HEK293 (cell line): ENCODE results near the gene CSF2RB.

Source experiments
- CTCF ChIA-PET: fragments of 350-600 bp; formaldehyde crosslinking; extraction: SDS; loops from one replicate; lab custom pipeline; 2021; ENCODE audit warnings: antibody characterized with exemption; lab: Yijun Ruan, JAX
- POLR2A ChIA-PET: fragments of 300-600 bp; formaldehyde crosslinking; extraction: SDS; loops from one replicate; lab custom pipeline; 2020; ENCODE audit warnings: antibody characterized with exemption, inconsistent platforms; lab: Yijun Ruan, JAX
- H3K27ac ChIP-seq: fragments of 200-500 bp; sonication (Bioruptor generic); 2 replicates; pipeline ENCODE4 v1.5.1; 2014; ENCODE audit warnings: low read depth, low read length, control low read depth, inconsistent platforms; ENCODE audit errors: extremely low read depth
- H3K36me3 ChIP-seq, 2 experiments: fragments of 200-500 bp in 1 of 2; sonication (Bioruptor generic) in 1 of 2; 1 replicate in 1 of 2; 2 replicates in 1 of 2; pipeline ENCODE4 v1.5.1; 2014 to 2017; ENCODE audit warnings: inconsistent platforms in 2 of 2, low read length in 2 of 2; ENCODE audit not compliant: control insufficient read depth in 2 of 2, insufficient read depth in 1 of 2
- H3K4me1 ChIP-seq: fragments of 200-500 bp; sonication (Bioruptor generic); 2 replicates; pipeline ENCODE4 v1.5.1; 2014; ENCODE audit warnings: mild to moderate bottlenecking, low read length, inconsistent platforms; ENCODE audit not compliant: control insufficient read depth, insufficient read depth
- H3K4me3 ChIP-seq: 2 replicates; pipeline ENCODE4 v1.5.1; 2011; ENCODE audit warnings: low read depth, mild to moderate bottlenecking, control low read depth, low read length, moderate library complexity
- H3K9me3 ChIP-seq: fragments of 200-500 bp; sonication (Bioruptor generic); 2 replicates; pipeline ENCODE4 v1.5.1; 2014; ENCODE audit warnings: low read depth, low read length, inconsistent platforms; ENCODE audit not compliant: control insufficient read depth, insufficient read depth
- CTCF ChIP-seq: fragments of 450-650 bp; formaldehyde crosslinking; IDR thresholded peaks from 2 replicates; pipeline ENCODE4 v1.5.1; 2016; ENCODE audit warnings: missing biosample characterization, missing genetic modification characterization
- GFI1B ChIP-seq: fragments of 450-650 bp; formaldehyde crosslinking; IDR thresholded peaks from 2 replicates; pipeline ENCODE4 v1.5.1; 2016; ENCODE audit warnings: missing biosample characterization, missing genetic modification characterization
- KLF16 ChIP-seq: fragments of 450-650 bp; formaldehyde crosslinking; IDR thresholded peaks from 2 replicates; pipeline ENCODE4 v1.5.1; 2017; ENCODE audit warnings: missing biosample characterization, missing genetic modification characterization
- PRDM1 ChIP-seq: fragments of 450-650 bp; formaldehyde crosslinking; IDR thresholded peaks from 2 replicates; pipeline ENCODE4; 2016; ENCODE audit warnings: missing biosample characterization, missing genetic modification characterization
- SETDB1 ChIP-seq: IDR thresholded peaks from one replicate; pipeline ENCODE4 v1.6.1; 2017; ENCODE audit warnings: mild to moderate bottlenecking, low read length, moderate library complexity, mixed read lengths; ENCODE audit not compliant: insufficient read length
- TRIM28 ChIP-seq: IDR thresholded peaks from 2 replicates; pipeline ENCODE4 v1.6.1; 2011; ENCODE audit warnings: low read length, control low read depth, borderline replicate concordance
- ZFP3 ChIP-seq: fragments of 450-650 bp; formaldehyde crosslinking; IDR thresholded peaks from 2 replicates; pipeline ENCODE4 v1.5.1; 2016; ENCODE audit warnings: low read depth, missing biosample characterization, missing genetic modification characterization
- ZFP41 ChIP-seq: fragments of 450-650 bp; formaldehyde crosslinking; IDR thresholded peaks from 2 replicates; pipeline ENCODE4 v1.5.1; 2016; ENCODE audit warnings: missing biosample characterization, missing genetic modification characterization, borderline replicate concordance
- ZNF155 ChIP-seq: fragments of 450-650 bp; formaldehyde crosslinking; IDR thresholded peaks from 2 replicates; pipeline ENCODE4 v1.5.1; 2016; ENCODE audit warnings: missing biosample characterization, missing genetic modification characterization
- ZNF174 ChIP-seq: fragments of 450-650 bp; formaldehyde crosslinking; IDR thresholded peaks from 2 replicates; pipeline ENCODE4 v1.5.0; 2017; ENCODE audit warnings: missing biosample characterization, mild to moderate bottlenecking, missing genetic modification characterization
- ZNF19 ChIP-seq: fragments of 450-650 bp; formaldehyde crosslinking; IDR thresholded peaks from 2 replicates; pipeline ENCODE4; 2016; ENCODE audit warnings: missing biosample characterization, missing genetic modification characterization, low read depth
- ZNF202 ChIP-seq: fragments of 450-650 bp; formaldehyde crosslinking; IDR thresholded peaks from 2 replicates; pipeline ENCODE4 v1.5.1; 2016; ENCODE audit warnings: missing biosample characterization, missing genetic modification characterization, borderline replicate concordance
- ZNF350 ChIP-seq: fragments of 450-650 bp; formaldehyde crosslinking; IDR thresholded peaks from 2 replicates; pipeline ENCODE4 v1.5.0; 2017; ENCODE audit warnings: missing biosample characterization, mild to moderate bottlenecking, missing genetic modification characterization
- ZNF529 ChIP-seq: fragments of 450-650 bp; formaldehyde crosslinking; IDR thresholded peaks from 2 replicates; pipeline ENCODE4 v1.5.1; 2017; ENCODE audit warnings: missing genetic modification characterization, missing biosample characterization; ENCODE audit not compliant: insufficient replicate concordance
- ZNF561 ChIP-seq: fragments of 450-650 bp; IDR thresholded peaks from 2 replicates; pipeline ENCODE4 v1.5.1; 2018; ENCODE audit warnings: missing biosample characterization, missing genetic modification characterization, borderline replicate concordance
- ZNF645 ChIP-seq: fragments of 450-650 bp; formaldehyde crosslinking; IDR thresholded peaks from 2 replicates; pipeline ENCODE4; 2016; ENCODE audit warnings: missing biosample characterization, missing genetic modification characterization
- ZNF658 ChIP-seq: fragments of 450-650 bp; formaldehyde crosslinking; IDR thresholded peaks from 2 replicates; pipeline ENCODE4; 2016; ENCODE audit warnings: missing biosample characterization, missing genetic modification characterization
- ZNF768 ChIP-seq: fragments of 450-650 bp; formaldehyde crosslinking; IDR thresholded peaks from 2 replicates; pipeline ENCODE4 v1.5.1; 2018; ENCODE audit warnings: missing biosample characterization, mild to moderate bottlenecking, missing genetic modification characterization
- ZSCAN16 ChIP-seq: fragments of 450-650 bp; formaldehyde crosslinking; IDR thresholded peaks from 2 replicates; pipeline ENCODE4 v1.5.1; 2016; ENCODE audit warnings: missing biosample characterization, missing genetic modification characterization
- ZSCAN4 ChIP-seq: fragments of 450-650 bp; formaldehyde crosslinking; IDR thresholded peaks from 2 replicates; pipeline ENCODE4 v1.5.1; 2017; ENCODE audit warnings: missing biosample characterization, missing genetic modification characterization
- TF ChIP-seq, protein P1 (sequence below): fragments of 450-650 bp; formaldehyde crosslinking; conservative IDR thresholded peaks from 2 replicates; pipeline ENCODE4 v1.5.1; 2016; ENCODE audit warnings: low read depth, missing biosample characterization, missing genetic modification characterization
- TF ChIP-seq, protein P2 (sequence below): fragments of 450-650 bp; formaldehyde crosslinking; IDR thresholded peaks from 2 replicates; pipeline ENCODE4 v1.5.1; 2016; ENCODE audit warnings: missing biosample characterization, missing genetic modification characterization

CSF2RB gene

GRCh38 chr22:36948273-36949225 is 35.1 kb downstream of the CSF2RB start:
- Histone ChIP-seq H3K4me1 (no peaks in the 10 kb centered on the region), H3K9me3 (no peaks in the 10 kb centered on the region), H3K4me3 (no peak overlapping the region), H3K27ac (no peak overlapping the region), H3K36me3 (no peaks in the 10 kb centered on the region)
- ChIA-PET CTCF (interaction anchor here (0.6 to 0.9 kb wide), 3 partner anchors 16 to 119 kb away, joined by 3 to 4 read pairs (median 4); no protein-coding TSS in a partner anchor), POLR2A (no interaction called here)
- TF ChIP-seq ZNF529 (tag by site-specific recombination), result no peak
- TF ChIP-seq ZNF174 (tag by site-specific recombination), result no peak
- TF ChIP-seq, protein P1, sequence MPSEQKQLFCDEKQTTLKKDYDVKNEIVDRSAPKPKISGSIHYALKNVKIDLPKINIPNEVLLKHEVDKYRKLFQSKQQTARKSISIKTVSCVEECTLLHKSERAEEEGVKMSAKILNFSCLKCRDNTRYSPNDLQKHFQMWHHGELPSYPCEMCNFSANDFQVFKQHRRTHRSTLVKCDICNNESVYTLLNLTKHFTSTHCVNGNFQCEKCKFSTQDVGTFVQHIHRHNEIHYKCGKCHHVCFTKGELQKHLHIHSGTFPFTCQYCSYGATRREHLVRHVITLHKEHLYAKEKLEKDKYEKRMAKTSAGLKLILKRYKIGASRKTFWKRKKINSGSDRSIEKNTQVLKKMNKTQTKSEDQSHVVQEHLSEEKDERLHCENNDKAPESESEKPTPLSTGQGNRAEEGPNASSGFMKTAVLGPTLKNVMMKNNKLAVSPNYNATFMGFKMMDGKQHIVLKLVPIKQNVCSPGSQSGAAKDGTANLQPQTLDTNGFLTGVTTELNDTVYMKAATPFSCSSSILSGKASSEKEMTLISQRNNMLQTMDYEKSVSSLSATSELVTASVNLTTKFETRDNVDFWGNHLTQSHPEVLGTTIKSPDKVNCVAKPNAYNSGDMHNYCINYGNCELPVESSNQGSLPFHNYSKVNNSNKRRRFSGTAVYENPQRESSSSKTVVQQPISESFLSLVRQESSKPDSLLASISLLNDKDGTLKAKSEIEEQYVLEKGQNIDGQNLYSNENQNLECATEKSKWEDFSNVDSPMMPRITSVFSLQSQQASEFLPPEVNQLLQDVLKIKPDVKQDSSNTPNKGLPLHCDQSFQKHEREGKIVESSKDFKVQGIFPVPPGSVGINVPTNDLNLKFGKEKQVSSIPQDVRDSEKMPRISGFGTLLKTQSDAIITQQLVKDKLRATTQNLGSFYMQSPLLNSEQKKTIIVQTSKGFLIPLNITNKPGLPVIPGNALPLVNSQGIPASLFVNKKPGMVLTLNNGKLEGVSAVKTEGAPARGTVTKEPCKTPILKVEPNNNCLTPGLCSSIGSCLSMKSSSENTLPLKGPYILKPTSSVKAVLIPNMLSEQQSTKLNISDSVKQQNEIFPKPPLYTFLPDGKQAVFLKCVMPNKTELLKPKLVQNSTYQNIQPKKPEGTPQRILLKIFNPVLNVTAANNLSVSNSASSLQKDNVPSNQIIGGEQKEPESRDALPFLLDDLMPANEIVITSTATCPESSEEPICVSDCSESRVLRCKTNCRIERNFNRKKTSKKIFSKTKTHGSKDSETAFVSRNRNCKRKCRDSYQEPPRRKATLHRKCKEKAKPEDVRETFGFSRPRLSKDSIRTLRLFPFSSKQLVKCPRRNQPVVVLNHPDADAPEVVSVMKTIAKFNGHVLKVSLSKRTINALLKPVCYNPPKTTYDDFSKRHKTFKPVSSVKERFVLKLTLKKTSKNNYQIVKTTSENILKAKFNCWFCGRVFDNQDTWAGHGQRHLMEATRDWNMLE (tag by site-specific recombination), result no peak
- no peak for TF ChIP-seq ZNF202 (tag by site-specific recombination)
- TF ChIP-seq CTCF (tag by site-specific recombination), result no peak
- TF ChIP-seq ZNF561 (tag by site-specific recombination), result no peak
- TF ChIP-seq ZNF350 (tag by site-specific recombination), result no peak
- no peak for TF ChIP-seq ZFP3
- TF ChIP-seq ZNF645, result no peak
- no peak for TF ChIP-seq TRIM28
- TF ChIP-seq ZFP41, result no peak
- no peak for TF ChIP-seq ZNF768 (tag by site-specific recombination)
- TF ChIP-seq ZNF658, result no peak

DNA sequence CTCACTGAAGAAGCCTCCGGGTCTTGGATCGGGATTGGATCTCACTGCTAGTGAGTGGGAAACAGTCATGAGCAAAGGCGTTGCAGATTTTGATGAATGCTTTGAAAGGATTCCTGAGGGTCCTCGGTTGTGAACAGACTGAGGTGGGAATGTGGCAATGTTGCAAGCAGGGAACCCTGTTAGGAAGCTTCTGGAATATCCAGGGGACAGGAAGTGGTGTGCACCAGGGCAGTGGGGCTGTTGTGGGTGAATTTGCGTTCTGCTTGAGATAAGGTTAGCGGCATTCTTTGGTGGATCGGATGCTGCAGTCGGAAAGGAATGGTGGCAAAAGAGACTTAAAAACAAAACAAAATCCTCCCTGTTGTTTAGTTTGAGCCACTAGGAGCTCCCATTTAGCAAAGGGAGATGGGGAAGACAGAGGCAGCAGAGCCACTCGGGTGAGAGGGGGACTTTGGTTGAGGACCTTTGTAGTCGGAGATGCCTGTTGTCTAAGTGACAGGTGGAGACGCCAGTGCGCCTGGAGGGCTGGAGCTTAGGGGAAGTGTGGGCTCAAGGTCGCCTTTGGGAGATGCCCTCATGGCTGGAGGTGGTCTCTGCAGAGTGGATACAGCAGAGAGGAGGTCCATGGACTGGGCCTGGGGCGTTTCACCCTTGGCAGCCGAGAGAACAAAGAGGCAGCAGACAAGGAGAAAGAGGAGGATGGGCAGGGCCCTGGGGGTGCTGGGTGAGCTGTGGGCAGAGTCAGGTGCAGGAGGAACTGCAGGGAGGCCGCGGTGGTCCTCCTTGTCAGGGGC is 37.6 kb downstream of the CSF2RB start:
- ChIA-PET POLR2A (no interaction called here), CTCF (interaction anchor here (1.4 kb wide), 1 partner anchor 95 kb away, joined by 3 read pairs; no protein-coding TSS in a partner anchor)
- no peaks in the 10 kb centered on the region for H3K4me1 ChIP-seq
- H3K9me3 ChIP-seq, result no peaks in the 10 kb centered on the region
- no peak overlapping the region for H3K27ac ChIP-seq
- no peak overlapping the region for H3K4me3 ChIP-seq
- H3K36me3 ChIP-seq, result no peaks in the 10 kb centered on the region
- TF ChIP-seq ZSCAN16 (tag by site-specific recombination) (no peak), KLF16 (tag by site-specific recombination) (no peak), ZNF155 (no peak), PRDM1 (tag by site-specific recombination) (no peak), ZNF19 (tag by site-specific recombination) (no peak), SETDB1 (no peak), GFI1B (tag by site-specific recombination) (no peak), ZSCAN4 (tag by site-specific recombination) (no peak), ZNF174 (tag by site-specific recombination) (no peak)
- TF ChIP-seq, protein P2, sequence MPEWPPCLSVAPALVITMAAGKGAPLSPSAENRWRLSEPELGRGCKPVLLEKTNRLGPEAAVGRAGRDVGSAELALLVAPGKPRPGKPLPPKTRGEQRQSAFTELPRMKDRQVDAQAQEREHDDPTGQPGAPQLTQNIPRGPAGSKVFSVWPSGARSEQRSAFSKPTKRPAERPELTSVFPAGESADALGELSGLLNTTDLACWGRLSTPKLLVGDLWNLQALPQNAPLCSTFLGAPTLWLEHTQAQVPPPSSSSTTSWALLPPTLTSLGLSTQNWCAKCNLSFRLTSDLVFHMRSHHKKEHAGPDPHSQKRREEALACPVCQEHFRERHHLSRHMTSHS, result no peak
